C4-2B (cell line): ENCODE data around the gene RTCA.
"Not testable (repeated sequence)": the region's sequence is repeated elsewhere in the genome, so short reads cannot be mapped to it uniquely, and the experiment has no call there.

Experiments
- ZFX ChIP-seq: fragments of 450-650 bp; IDR thresholded peaks from 2 replicates; pipeline ENCODE4 v1.6.1; 2017
- TF ChIP-seq, protein P1 (sequence below): fragments of 450-650 bp; conservative IDR thresholded peaks from 2 replicates; pipeline ENCODE4 v1.5.1; 2017; ENCODE audit warnings: mild to moderate bottlenecking

DNA sequence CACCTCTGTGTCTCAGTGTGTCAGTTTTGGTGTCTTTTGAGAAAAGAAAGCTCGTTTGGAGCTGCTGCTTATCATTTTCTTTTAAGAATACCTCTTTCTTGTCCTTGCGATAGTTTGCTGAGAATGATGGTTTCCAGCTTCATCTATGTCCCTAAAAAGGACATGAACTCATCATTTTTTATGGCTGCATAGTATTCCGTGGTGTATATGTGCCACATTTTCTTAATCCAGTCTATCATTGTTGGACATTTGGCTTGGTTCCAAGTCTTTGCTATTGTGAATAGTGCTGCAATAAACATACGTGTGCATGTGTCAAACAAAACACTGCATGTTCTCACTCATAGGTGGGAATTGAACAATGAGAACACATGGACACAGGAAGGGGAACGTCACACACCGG, 73.7 kb downstream of the RTCA start:
- TF ChIP-seq, protein P1, sequence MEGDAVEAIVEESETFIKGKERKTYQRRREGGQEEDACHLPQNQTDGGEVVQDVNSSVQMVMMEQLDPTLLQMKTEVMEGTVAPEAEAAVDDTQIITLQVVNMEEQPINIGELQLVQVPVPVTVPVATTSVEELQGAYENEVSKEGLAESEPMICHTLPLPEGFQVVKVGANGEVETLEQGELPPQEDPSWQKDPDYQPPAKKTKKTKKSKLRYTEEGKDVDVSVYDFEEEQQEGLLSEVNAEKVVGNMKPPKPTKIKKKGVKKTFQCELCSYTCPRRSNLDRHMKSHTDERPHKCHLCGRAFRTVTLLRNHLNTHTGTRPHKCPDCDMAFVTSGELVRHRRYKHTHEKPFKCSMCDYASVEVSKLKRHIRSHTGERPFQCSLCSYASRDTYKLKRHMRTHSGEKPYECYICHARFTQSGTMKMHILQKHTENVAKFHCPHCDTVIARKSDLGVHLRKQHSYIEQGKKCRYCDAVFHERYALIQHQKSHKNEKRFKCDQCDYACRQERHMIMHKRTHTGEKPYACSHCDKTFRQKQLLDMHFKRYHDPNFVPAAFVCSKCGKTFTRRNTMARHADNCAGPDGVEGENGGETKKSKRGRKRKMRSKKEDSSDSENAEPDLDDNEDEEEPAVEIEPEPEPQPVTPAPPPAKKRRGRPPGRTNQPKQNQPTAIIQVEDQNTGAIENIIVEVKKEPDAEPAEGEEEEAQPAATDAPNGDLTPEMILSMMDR = not testable (repeated sequence)
- TF ChIP-seq ZFX = not testable (repeated sequence)
